Cerebellar nuclear complex (tissue), 1 donor: ENCODE data around the gene SMIM38.
"Not testable (repeated sequence)": the region's sequence is repeated elsewhere in the genome, so short reads cannot be mapped to it uniquely, and the experiment has no call there.

Experiments
- DNase-seq, 2 experiments: peaks; one replicate each; lab custom pipeline; 2025; lab: John Stamatoyannopoulos, UW

Gene SMIM38

DNA sequence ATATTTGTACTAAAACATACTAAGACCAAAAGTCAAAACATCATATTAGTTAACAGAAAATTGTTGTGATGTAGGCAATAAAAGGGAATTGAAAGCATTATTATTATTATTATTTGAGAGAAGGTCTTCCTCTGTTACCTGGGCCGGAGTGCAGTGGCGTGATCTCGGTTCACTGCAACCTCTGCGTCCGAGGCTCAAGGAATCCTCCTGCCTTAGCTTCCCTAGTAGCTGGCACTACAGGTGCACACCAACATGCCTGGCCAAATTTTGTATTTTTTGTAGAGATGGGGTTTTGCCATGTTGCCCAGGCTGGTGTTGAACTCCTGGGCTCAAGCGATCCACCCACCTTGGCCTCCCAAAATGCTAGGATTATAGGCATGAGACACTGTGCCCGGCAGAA, 15.6 kb upstream of the SMIM38 start:
- DNase-seq = not testable (repeated sequence)

DNA sequence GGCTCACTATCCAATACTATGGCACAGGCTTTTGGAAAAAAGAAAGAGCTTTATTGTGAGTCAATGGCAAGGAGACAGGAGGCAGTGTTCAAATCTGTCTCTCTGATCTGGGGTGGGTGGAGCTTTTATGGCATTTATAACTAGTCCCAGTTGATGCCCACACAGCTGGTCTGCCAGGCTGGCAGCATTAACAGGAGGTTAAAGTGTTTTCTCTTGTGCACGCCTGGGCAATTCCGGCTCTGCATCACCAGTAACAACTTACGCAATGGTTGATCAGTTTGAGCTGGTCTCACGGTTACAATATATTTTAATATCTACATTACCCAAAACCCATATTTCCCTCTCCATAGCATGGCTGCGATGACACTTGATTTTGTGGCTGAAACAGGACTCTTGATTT, 15.1 kb upstream of the SMIM38 start:
- no peak for DNase-seq

DNA sequence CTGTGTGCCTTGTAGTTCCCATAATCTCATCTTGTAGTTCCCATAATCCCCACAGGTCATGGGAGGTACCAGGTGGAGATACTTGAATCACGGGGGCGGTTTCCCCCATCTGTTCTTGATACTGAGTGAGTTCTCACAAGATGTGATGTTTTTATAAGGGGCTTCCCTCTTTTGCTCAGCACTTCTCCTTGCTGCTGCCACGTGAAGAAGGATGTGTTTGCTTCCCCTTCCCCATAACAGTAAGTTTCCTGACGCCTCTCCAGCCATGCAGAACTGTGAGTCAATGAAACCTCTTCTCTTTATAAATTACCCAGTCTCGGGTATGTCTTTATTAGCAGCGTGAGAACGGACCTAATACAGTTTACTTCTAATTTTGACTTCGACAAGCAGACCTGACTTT, 14.0 kb upstream of the SMIM38 start:
- DNase-seq = no peak

GRCh38 chr11:69142895-69143294, 12.8 kb upstream of the SMIM38 start:
- no peak for DNase-seq

DNA sequence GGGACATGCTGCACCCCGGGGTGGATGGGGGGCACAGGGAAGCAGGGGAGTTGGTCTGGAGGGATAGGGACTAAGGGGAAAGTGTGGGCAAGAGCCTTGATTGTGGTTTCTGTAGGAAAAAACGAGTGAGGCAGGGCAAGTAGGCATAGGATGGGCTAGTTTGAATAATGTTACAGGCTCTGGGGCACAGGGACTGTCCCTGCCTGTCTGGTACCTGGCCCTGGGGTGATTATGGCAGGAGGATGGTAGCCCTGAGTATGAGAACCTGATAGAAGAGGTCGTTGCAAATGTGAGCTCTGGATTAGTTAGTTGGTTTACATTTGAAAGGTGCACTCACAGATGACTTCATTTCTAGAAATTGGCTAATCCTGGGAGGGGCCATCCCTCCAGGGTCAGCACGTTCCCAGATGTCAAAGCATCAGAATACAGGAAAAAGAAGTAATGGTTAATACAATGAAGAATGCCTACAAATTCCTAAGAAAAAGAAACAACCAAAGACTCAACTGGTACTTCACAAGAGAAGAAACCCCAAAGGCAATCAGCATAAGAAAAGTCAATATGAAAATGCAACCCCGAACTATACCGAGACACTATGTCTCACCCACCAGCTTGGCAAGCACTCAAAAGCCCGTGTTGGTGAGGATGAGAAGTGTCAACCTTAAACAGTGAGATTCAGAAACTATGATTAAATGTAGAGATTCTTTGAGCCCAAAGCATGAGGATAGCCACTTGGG, 11.3 kb upstream of the SMIM38 start:
- no peak for DNase-seq

- no peak for DNase-seq
Measured at GRCh38 chr11:69145050-69145380, 10.7 kb upstream of the SMIM38 start.

DNA sequence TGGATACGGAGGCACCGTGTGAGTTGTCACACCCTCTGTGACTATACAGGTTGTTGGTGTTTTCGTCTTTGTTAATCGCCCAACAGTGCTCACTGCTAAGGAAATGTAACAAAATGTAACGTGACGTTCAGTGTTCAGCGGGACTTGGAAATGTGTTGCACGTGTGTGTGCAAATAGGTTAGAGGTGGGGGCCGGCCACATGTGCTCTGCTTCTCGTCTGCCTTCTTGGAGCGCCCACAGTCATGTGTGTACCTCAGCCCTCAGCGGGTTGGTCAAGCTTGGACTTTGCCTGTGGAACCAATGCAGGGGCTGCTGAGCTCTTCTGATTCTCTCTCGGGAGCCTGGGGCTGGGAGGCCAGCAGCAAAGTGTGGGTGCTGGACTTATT, 7.4 kb upstream of the SMIM38 start:
- no peak for DNase-seq

DNA sequence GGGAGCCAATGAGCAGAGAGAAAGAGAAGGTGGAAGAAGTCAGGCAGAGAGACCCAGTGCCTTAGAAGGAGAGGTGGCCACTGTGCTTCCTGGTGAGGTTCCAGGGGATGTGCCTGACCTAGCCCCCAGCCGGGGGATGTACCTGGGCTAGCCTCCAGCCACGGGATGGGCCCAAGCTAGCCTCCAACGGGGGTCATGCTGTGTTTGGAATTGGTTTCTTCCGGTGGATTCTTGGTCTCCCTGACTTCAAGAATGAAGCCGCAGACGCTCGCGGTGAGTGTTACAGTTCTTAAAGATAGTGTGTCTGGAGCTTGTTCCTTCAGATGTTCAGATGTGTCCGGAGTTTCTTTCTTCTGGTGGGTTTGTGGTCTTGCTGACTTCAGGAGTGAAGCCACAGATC, 6.9 kb upstream of the SMIM38 start:
- no peak for DNase-seq

DNA sequence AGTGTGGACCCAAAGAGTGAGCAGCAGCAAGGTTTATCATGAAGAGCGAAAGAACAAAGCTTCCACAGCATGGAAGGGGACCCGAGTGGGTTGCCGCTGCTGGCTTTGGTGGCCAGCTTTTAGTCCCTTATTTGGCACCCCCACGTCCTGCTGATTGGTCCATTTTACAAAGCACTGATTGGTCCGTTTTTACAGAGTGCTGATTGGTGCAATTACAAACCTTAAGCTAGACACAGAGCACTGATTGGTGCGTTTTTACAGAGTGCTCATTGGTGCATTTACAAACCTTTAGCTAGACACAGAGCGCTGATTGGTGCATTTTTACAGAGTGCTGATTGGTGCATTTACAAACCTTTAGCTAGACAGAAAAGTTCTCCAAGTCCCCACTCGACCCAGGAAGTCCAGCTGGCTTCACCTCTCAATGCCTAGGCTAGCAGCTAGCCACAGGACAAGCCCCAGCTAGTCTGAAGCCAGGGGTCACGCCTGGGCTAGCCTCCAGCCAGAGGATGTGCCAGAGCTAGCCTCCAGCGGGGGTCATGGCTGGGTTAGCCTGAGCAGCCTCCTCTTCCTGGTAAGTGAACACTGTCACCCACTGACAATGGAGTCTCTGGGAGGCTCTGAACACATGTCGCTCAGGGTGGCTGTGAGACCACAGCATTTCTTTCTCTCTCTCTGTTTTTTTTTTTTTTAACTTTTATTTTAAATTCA, 6.2 kb upstream of the SMIM38 start:
- not testable (repeated sequence) for DNase-seq

DNA sequence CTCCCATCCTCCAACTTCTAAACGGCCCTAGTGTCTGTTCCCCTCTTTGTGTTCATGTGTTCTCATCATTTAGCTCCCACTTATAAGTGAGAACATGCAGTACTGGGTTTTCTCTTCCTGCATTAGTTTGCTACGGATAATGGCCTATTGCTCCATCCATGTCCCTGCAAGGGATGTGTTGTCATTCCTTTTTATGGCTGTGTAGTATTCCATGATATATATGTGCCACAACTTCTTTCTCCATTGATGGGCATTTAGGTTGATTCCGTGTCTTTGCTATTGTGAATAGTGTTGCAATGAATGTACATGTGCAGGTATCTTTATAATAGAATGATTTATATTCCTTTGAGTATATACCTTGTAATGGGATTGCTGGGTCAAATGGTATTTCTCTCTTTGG, 5.6 kb upstream of the SMIM38 start:
- no peak for DNase-seq

- no peak for DNase-seq
Measured at GRCh38 chr11:69151836-69152235, 3.9 kb upstream of the SMIM38 start.

- no peak for DNase-seq
Measured at GRCh38 chr11:69152733-69153421, 2.9 kb upstream of the SMIM38 start.

- no peak for DNase-seq
Measured at GRCh38 chr11:69153661-69154060, 2.1 kb upstream of the SMIM38 start.

DNA sequence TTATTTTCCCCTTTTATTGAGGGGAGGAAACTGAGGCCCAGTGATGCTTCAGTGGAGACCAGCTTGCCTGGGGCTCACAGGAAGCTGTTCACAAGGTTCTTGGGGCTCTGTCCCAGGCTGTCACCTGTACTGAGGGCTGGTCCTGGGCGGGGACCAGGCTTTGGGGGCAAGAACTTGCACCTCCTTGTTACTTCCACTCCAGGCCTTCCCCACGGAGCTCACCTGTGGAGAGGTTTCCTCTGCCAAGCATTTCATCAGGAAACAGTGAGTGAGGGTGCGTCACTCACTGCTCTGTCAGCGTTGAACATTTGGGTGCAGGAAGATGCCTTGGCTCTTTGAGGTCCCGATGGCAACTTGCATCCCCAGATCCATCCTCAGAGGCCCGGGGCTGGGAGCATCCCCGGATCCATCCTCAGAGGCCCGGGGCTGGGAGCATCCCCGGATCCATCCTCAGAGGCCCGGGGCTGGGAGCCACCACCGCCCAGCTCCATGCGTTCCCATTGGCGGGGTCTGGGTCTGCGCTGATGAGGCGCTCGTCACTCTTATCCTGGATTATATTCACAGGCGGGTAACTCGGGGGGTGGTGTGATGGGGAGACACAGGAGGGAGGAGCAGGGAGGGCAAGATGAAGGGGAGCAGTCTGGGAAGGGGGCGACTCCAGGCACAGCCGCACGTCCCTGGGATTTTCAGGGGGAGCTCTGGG, 1.4 kb upstream of the SMIM38 start:
- DNase-seq = no peak

DNA sequence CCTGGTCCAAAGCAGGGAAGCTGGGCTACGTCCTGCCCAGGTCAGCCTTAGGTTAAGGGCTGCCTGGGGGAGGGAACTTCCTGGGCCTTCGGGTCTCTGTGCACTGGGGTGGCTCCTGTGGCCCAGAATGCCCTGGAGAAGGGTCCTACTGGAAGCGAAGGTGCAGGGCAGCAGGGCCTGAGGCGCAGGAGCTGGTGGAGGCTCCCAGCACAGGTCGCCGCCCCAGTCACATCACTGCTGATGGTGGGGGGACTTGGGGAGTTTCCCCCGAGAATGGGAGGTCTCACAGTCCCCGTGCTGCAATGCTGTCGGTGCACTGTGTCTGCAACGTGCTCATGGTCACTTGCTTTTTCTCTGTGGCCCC, 815 bp upstream of the SMIM38 start:
- no peak for DNase-seq

DNA sequence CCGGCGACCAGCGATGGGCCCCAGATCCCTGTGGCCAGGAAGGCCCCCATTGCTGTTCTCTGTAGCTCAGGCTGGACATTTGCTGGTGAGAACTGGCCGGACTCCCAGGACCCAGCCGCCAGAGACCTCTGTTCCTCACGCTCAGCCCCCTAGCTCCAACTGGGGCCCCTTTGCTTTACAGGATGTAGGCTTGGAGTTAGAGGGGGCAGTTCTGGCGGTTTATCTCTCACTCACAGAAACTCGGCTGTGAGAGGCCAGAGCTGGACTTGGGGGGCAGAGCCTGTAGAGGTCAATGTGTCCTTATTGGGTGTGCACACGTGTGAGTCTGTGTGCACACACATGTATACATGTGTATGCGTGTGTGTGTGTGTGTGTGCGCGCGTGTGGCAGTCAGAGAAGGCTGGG, 502 bp downstream of the SMIM38 start:
- no peak for DNase-seq

- no peak for DNase-seq
Measured at GRCh38 chr11:69156673-69157155, 979 bp downstream of the SMIM38 start.

DNA sequence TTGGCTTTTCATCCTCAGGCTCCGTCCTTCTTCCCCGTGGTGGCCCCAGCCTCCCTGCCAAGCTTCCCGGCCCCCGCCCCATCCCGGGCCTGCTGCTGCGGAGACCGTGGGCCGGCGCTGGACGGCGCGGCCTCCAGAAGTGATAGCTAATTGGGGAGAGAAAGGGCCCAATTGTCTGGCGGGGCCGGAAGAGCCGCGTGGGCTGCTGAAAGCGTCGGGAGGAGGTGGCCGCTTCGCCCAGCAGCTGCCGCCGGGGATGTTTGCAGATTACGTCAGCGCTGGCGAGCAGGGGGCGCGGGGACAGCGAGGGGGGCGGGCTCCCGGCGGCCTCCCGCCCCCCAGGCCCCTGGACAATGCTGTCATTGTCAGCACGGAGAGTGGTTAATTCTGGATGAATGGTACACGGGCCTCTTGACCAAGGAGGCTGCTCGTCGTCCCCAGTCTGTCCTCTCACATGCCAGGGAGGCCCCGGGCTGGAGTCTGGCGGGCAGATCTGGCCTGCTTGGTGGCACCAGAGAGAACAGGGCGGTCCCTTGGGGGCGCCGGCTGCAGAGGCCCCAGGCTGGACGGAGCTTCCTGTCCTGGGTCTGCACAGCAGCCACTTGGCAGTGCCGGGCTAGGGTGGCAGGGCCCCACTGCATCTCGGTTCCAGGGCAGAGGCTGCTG, 1.6 kb downstream of the SMIM38 start:
- DNase-seq = no peak

DNA sequence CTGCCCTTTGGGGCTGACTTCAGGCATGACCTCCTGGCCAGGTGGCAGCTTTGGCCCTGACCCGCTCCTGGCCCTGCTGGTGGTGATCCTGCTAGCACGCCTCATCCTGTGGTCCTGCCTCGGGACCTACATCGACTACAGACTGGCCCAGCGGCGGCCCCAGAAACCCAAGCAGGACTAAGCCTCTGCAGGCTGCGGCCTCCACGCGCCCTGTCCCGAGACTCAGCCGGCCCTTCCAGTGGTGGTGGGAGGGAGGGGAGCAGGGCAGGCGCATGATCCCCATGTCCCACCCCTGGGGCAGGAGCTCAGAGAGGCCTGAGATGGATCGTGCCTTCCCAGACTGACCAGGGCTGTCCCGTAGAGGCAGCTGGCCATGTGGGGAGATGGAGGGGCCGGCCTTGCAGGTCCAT, 2.1 kb downstream of the SMIM38 start:
- no peak for DNase-seq

GRCh38 chr11:69158301-69159149, 2.8 kb downstream of the SMIM38 start:
- DNase-seq = no peak
